ENCODE results near the gene MYLK4. TPM values are rescaled to one million over a fixed set of nuclear protein-coding genes. Genes with fewer than 3 reads are reported as not detected.
A peak's percentile ranks its signal among the peaks of the same experiment; 100 is the strongest.

The MYLK4 gene
- total RNA-seq, 1 donor from 2014 or later = 0.97 TPM

DNA sequence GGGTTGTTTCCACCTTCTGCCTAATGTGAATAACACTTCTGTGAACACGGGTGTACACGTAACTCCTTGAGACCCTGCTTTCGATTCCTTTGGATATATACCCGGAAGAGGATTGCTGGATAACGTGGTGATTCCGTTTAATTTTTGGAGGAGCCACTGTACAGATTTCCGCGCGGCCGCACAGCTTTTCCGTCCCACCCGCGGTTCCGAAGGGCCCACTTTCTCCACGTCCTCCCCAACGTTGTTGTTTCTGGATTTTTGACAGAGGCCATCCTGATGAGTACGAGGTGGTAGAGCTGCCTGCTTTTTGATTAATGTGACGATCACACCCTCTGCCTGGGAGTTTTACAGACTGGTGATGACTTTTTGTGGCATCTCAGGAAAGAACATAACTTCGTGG lies 114.0 kb downstream of the MYLK4 start:
- no peak overlapping the region for H3K4me3 Mint-ChIP-seq (ENCODE audit: unreplicated experiment)
- H3K27ac Mint-ChIP-seq (ENCODE audit: unreplicated experiment) = no peak overlapping the region
- no peaks in the 10 kb centered on the region for H3K9me3 Mint-ChIP-seq (ENCODE audit: unreplicated experiment)
- DNase-seq (ENCODE audit: low spot score) = no peak
- H3K4me1 Mint-ChIP-seq (ENCODE audit: unreplicated experiment) = peaks cover 18% of the 10 kb centered on the region
- H3K36me3 Mint-ChIP-seq (ENCODE audit: low read depth, unreplicated experiment) = peaks cover 4% of the 10 kb centered on the region
- TF ChIP-seq, protein P1, sequence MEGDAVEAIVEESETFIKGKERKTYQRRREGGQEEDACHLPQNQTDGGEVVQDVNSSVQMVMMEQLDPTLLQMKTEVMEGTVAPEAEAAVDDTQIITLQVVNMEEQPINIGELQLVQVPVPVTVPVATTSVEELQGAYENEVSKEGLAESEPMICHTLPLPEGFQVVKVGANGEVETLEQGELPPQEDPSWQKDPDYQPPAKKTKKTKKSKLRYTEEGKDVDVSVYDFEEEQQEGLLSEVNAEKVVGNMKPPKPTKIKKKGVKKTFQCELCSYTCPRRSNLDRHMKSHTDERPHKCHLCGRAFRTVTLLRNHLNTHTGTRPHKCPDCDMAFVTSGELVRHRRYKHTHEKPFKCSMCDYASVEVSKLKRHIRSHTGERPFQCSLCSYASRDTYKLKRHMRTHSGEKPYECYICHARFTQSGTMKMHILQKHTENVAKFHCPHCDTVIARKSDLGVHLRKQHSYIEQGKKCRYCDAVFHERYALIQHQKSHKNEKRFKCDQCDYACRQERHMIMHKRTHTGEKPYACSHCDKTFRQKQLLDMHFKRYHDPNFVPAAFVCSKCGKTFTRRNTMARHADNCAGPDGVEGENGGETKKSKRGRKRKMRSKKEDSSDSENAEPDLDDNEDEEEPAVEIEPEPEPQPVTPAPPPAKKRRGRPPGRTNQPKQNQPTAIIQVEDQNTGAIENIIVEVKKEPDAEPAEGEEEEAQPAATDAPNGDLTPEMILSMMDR (IDR thresholded peaks at IDR 0.05; ENCODE audit: unreplicated experiment) = no peak
- peaks cover 4% of the 10 kb centered on the region for H3K27me3 Mint-ChIP-seq (ENCODE audit: unreplicated experiment)

DNA sequence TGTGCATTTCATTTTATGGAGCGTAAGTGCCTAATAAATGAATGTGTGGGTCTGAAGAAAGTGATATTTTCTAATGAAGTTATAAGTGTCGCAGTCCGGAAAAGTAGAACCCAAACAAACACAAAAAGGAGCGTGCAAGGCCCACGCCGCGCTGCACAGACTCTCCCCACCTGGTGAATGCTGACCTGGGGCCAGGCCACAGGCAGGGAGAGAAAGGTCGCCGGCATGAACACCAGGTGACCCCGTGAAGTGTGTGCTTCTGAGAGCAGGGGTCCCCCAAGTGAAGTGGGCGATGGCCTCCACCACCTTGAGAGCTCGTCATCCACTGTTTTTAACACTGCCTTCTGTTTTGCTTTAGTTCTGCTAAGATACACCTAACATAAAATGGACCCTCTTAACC lies 114.8 kb downstream of the MYLK4 start:
- no peak overlapping the region for H3K4me3 Mint-ChIP-seq (ENCODE audit: unreplicated experiment)
- no peak overlapping the region for H3K27ac Mint-ChIP-seq (ENCODE audit: unreplicated experiment)
- H3K36me3 Mint-ChIP-seq (ENCODE audit: low read depth, unreplicated experiment) = peaks cover 4% of the 10 kb centered on the region
- H3K9me3 Mint-ChIP-seq (ENCODE audit: unreplicated experiment) = no peaks in the 10 kb centered on the region
- TF ChIP-seq, protein P1 (IDR thresholded peaks at IDR 0.05; ENCODE audit: unreplicated experiment) = no peak
- peaks cover 13% of the 10 kb centered on the region for H3K4me1 Mint-ChIP-seq (ENCODE audit: unreplicated experiment)
- no peak for DNase-seq (ENCODE audit: low spot score)
- H3K27me3 Mint-ChIP-seq (ENCODE audit: unreplicated experiment) = peaks cover 3% of the 10 kb centered on the region

DNA sequence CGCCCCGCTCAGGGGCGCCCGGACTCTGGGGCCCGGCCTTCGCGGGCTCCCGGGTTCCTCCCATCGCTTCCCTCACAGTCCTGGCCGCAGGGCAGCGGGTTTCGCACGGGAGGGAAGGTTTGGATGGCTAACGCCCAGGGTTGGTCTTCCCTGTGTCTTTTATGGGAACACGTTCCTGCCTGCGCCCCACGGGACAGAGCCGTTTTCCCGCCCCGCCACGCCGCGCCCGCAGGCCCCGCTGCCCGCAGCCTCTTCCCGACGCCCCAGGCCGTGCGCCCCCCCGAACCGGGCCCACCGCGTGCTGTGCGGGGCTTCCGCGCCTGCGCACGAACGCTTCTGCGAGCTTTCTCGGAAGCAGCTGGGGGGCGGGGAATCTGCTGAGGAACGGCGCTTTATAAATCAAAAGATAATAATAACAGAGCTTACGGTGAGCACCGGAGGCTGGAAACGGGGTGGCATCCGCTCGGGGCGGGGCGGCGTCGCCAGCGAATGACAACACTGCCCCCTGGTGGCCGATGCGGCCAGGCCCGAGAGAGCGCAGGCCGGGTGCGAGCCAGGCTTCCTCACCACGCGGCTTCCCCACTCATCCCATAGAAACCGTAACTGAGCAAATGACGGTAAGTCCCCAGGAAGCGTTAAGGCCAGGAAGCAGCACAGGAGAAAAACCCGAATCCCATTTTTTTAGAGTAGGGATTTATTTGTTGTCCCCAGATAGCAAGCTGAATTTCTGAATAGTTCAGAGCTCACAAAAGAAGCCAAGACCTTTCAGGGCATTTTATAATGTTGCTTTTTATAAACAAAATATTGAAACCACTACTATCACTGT lies 116.4 kb downstream of the MYLK4 start:
- Mint-ChIP-seq H3K4me1 (ENCODE audit: unreplicated experiment) (peaks cover 13% of the 10 kb centered on the region), H3K9me3 (ENCODE audit: unreplicated experiment) (no peaks in the 10 kb centered on the region), H3K27ac (ENCODE audit: unreplicated experiment) (no peak overlapping the region), H3K4me3 (ENCODE audit: unreplicated experiment) (no peak overlapping the region), H3K36me3 (ENCODE audit: low read depth, unreplicated experiment) (peaks cover 2% of the 10 kb centered on the region), H3K27me3 (ENCODE audit: unreplicated experiment) (peaks cover 3% of the 10 kb centered on the region)
- TF ChIP-seq, protein P1 (IDR thresholded peaks at IDR 0.05; ENCODE audit: unreplicated experiment) = peak; percentile 99
- DNase-seq (ENCODE audit: low spot score) = peak; percentile 93

DNA sequence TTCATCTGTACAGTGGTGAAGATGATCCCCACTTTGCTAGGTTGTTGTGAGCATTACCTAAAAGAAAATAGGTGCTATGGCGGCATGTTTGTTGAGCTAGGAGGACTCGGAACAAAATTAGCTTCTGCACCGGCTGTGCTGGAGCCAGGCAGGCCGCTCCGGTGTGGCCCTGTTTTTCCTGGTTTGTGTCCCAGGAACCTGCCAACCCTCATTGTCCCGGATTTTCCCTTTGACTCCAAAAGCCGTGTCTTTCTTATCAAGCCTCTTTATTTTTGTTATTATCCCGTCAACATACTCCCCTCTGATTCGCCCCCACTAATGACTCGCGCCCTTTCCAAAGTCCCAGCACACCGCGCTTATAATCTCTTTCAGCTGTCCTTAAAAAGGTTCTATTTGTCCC lies 117.0 kb downstream of the MYLK4 start:
- peaks cover 3% of the 10 kb centered on the region for H3K27me3 Mint-ChIP-seq (ENCODE audit: unreplicated experiment)
- H3K4me1 Mint-ChIP-seq (ENCODE audit: unreplicated experiment) = peaks cover 13% of the 10 kb centered on the region
- H3K36me3 Mint-ChIP-seq (ENCODE audit: low read depth, unreplicated experiment) = no peaks in the 10 kb centered on the region
- H3K4me3 Mint-ChIP-seq (ENCODE audit: unreplicated experiment) = peak overlapping the region; percentile 79
- TF ChIP-seq, protein P1 (IDR thresholded peaks at IDR 0.05; ENCODE audit: unreplicated experiment) = no peak
- H3K27ac Mint-ChIP-seq (ENCODE audit: unreplicated experiment) = no peak overlapping the region
- no peak for DNase-seq (ENCODE audit: low spot score)
- H3K9me3 Mint-ChIP-seq (ENCODE audit: unreplicated experiment) = no peaks in the 10 kb centered on the region

DNA sequence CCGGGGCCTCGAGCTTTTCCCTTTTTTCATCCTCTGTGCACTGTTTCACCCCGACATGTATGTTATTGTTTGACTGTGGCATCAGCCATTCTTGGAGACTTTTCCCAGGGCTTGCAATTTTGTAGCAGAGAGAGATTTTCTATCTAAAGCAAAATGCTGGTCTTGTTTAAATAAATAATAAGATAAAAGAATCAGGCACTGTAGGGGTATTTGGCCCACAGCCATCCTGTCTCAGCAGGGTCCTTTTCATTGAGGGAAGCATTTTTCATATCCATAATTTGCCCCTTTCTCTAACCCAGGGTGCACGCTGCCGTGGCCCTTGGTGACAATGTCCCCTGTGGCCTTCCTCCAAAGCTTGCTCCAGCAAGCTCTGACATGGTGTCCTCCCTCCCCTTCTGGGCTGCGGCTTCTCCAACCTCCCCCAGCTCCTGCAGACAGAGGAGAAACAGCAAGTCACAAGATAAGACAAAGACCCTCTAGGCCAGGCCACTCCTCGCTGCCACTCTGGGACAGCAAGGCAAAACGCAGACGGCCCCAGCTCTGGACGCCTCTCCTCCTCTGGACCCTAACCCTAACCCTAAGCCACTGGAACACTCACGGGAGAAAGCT lies 117.6 kb downstream of the MYLK4 start:
- DNase-seq (ENCODE audit: low spot score) = no peak
- Mint-ChIP-seq H3K36me3 (ENCODE audit: low read depth, unreplicated experiment) (no peaks in the 10 kb centered on the region), H3K27ac (ENCODE audit: unreplicated experiment) (no peak overlapping the region), H3K9me3 (ENCODE audit: unreplicated experiment) (no peaks in the 10 kb centered on the region), H3K27me3 (ENCODE audit: unreplicated experiment) (peaks cover 2% of the 10 kb centered on the region), H3K4me1 (ENCODE audit: unreplicated experiment) (peaks cover 13% of the 10 kb centered on the region), H3K4me3 (ENCODE audit: unreplicated experiment) (no peak overlapping the region)
- TF ChIP-seq, protein P1 (IDR thresholded peaks at IDR 0.05; ENCODE audit: unreplicated experiment) = no peak
